DOHH2 (cell line): ENCODE data around the gene SMAD7.

ENCODE experiments used
- H3F3A ChIP-seq: fragments of 200-600 bp; sonication (generic), shearing (Covaris generic); 2 replicates; pipeline ENCODE4 v1.6.0; 2016; ENCODE audit warnings: antibody characterized with exemption, mild to moderate bottlenecking; ENCODE audit not compliant: control insufficient read depth, insufficient read depth
- H3K27ac ChIP-seq: fragments of 200-600 bp; sonication (generic); 2 replicates; pipeline ENCODE4 v1.5.1; 2014; ENCODE audit warnings: low read depth, mild to moderate bottlenecking, low read length, moderate library complexity
- H3K27me3 ChIP-seq: fragments of 200-600 bp; sonication (generic); 2 replicates; pipeline ENCODE4 v1.6.1; 2014; ENCODE audit warnings: mild to moderate bottlenecking, low read length, mixed read lengths; ENCODE audit not compliant: control insufficient read depth
- H3K36me3 ChIP-seq: fragments of 200-600 bp; sonication (generic); 2 replicates; pipeline ENCODE4 v1.6.1; 2014; ENCODE audit warnings: mild to moderate bottlenecking, low read length, moderate library complexity, mixed read lengths; ENCODE audit not compliant: control insufficient read depth
- H3K4me1 ChIP-seq: fragments of 200-600 bp; sonication (generic); 2 replicates; pipeline ENCODE4 v1.6.1; 2014; ENCODE audit warnings: mild to moderate bottlenecking, low read length, mixed read lengths; ENCODE audit not compliant: control insufficient read depth
- H3K4me2 ChIP-seq: fragments of 200-600 bp; sonication (generic); 2 replicates; pipeline ENCODE4 v1.6.0; 2014; ENCODE audit warnings: mild to moderate bottlenecking, low read length, moderate library complexity
- H3K4me3 ChIP-seq: fragments of 200-600 bp; sonication (generic); 2 replicates; pipeline ENCODE4 v1.5.1; 2014; ENCODE audit warnings: mild to moderate bottlenecking, low read length, mixed read lengths
- H3K79me2 ChIP-seq: fragments of 200-600 bp; sonication (generic); 2 replicates; pipeline ENCODE4 v1.6.1; 2014; ENCODE audit warnings: mild to moderate bottlenecking, low read length, mixed read lengths; ENCODE audit not compliant: control insufficient read depth
- H3K9me2 ChIP-seq: fragments of 200-600 bp; sonication (generic); replicated peaks from 2 replicates; pipeline ENCODE4 v1.6.1; 2014; ENCODE audit warnings: mild to moderate bottlenecking, low read length, mixed read lengths; ENCODE audit not compliant: control insufficient read depth
- H3K9me3 ChIP-seq: fragments of 200-600 bp; sonication (generic); 2 replicates; pipeline ENCODE4 v1.6.1; 2014; ENCODE audit warnings: antibody characterized with exemption, low read length, mixed read lengths; ENCODE audit not compliant: control insufficient read depth, insufficient read depth
- H4K20me1 ChIP-seq: fragments of 200-600 bp; sonication (generic); 2 replicates; pipeline ENCODE4 v1.6.0; 2014; ENCODE audit warnings: low read depth, mild to moderate bottlenecking, antibody characterized with exemption, low read length, moderate library complexity; ENCODE audit not compliant: control insufficient read depth, insufficient read depth
- CTCF ChIP-seq: fragments of 200-600 bp; sonication (generic); IDR thresholded peaks from one replicate; pipeline ENCODE4 v1.5.1; 2014; ENCODE audit warnings: antibody characterized with exemption, mild to moderate bottlenecking, low read depth, low read length; ENCODE audit not compliant: poor library complexity, severe bottlenecking
- EZH2phosphoT487 ChIP-seq: fragments of 200-600 bp; sonication (generic); IDR thresholded peaks from 2 replicates; pipeline ENCODE4 v1.6.1; 2017; ENCODE audit warnings: borderline replicate concordance, mild to moderate bottlenecking, antibody characterized with exemption, low read length, moderate library complexity, mixed read lengths

Gene SMAD7

GRCh38 chr18:48974304-48975119, 23.7 kb upstream of the SMAD7 start:
- no peaks in the 10 kb centered on the region for H3K36me3 ChIP-seq
- H3K4me2 ChIP-seq = peak overlapping the region; percentile 62; the same call in 1 of the 2 replicates
- no peaks in the 10 kb centered on the region for H3K9me2 ChIP-seq
- no peak overlapping the region for H3K4me3 ChIP-seq
- H3K4me1 ChIP-seq = peaks cover 12% of the 10 kb centered on the region
- peaks cover 6% of the 10 kb centered on the region; the same call in 1 of the 2 replicates for H4K20me1 ChIP-seq
- no peaks in the 10 kb centered on the region for H3F3A ChIP-seq
- TF ChIP-seq CTCF = peak; percentile 9
- no peak; the same call in 1 of the 2 replicates for TF ChIP-seq EZH2phosphoT487
- H3K27ac ChIP-seq = no peak overlapping the region
- no peaks in the 10 kb centered on the region for H3K9me3 ChIP-seq
- peaks cover 54% of the 10 kb centered on the region for H3K27me3 ChIP-seq
- no peaks in the 10 kb centered on the region for H3K79me2 ChIP-seq

GRCh38 chr18:48973731-48974130, 23.0 kb upstream of the SMAD7 start:
- Histone ChIP-seq H3K27ac (no peak overlapping the region), H4K20me1 (peaks cover 6% of the 10 kb centered on the region; the same call in 1 of the 2 replicates), H3K9me2 (no peaks in the 10 kb centered on the region), H3K36me3 (no peaks in the 10 kb centered on the region), H3K4me2 (no peak overlapping the region), H3K4me3 (no peak overlapping the region), H3F3A (no peaks in the 10 kb centered on the region), H3K4me1 (peaks cover 12% of the 10 kb centered on the region), H3K79me2 (no peaks in the 10 kb centered on the region), H3K9me3 (no peaks in the 10 kb centered on the region), H3K27me3 (peaks cover 59% of the 10 kb centered on the region)
- no peak for TF ChIP-seq EZH2phosphoT487
- no peak for TF ChIP-seq CTCF

GRCh38 chr18:48968412-48969215, 17.8 kb upstream of the SMAD7 start:
- Histone ChIP-seq H3K79me2 (no peaks in the 10 kb centered on the region), H3K9me2 (no peaks in the 10 kb centered on the region), H3K4me3 (no peak overlapping the region), H3K27ac (no peak overlapping the region), H3K36me3 (no peaks in the 10 kb centered on the region), H3F3A (no peaks in the 10 kb centered on the region), H3K9me3 (no peaks in the 10 kb centered on the region), H3K27me3 (peaks cover 32% of the 10 kb centered on the region), H3K4me1 (no peaks in the 10 kb centered on the region), H3K4me2 (no peak overlapping the region), H4K20me1 (no peaks in the 10 kb centered on the region)
- TF ChIP-seq EZH2phosphoT487 (no peak), CTCF (no peak)
